Gastroesophageal sphincter (tissue), 4 donors: ENCODE measurements around the gene TIMM22. TPM values are rescaled to one million over a fixed set of nuclear protein-coding genes. Genes with fewer than 3 reads are reported as not detected.
A peak's percentile ranks its signal among the peaks of the same experiment; 100 is the strongest.

Experiments
- ATAC-seq: fragments of 150-250 bp; one replicate; pipeline ENCODE4 v1.9.1; 2016; ENCODE audit warnings: mild to moderate bottlenecking, moderate library complexity
- H3K27ac ChIP-seq, 4 donors: fragments of 200-600 bp; sonication (generic) in 3 of 4; 1 replicate in 3 of 4; 2 replicates in 1 of 4; pipeline ENCODE4 v1.5.1; 2016 to 2019
- H3K27me3 ChIP-seq: fragments of 200-600 bp; sonication (generic); one replicate; pipeline ENCODE4 v1.5.1; 2019
- H3K36me3 ChIP-seq, 2 donors: fragments of 200-600 bp; sonication (generic); one replicate each; pipeline ENCODE4 v1.5.1; 2019; ENCODE audit warnings: control low read depth in 1 of 2
- H3K4me1 ChIP-seq, 3 donors: fragments of 200-600 bp; sonication (generic); 1 replicate in 2 of 3; 2 replicates in 1 of 3; pipeline ENCODE4 v1.5.1; 2016 to 2019; ENCODE audit warnings: control low read depth in 2 of 3
- H3K4me3 ChIP-seq, 2 donors: fragments of 200-600 bp; sonication (generic); one replicate each; pipeline ENCODE4 v1.5.1; 2019; ENCODE audit warnings: mild to moderate bottlenecking in 1 of 2, moderate library complexity in 1 of 2
- H3K9me3 ChIP-seq, 3 donors: fragments of 200-600 bp; sonication (generic); one replicate each; pipeline ENCODE4 v1.5.1; 2017 to 2019; ENCODE audit warnings: control low read depth in 2 of 3
- EP300 ChIP-seq: sonication (generic); formaldehyde crosslinking; IDR thresholded peaks from one replicate; pipeline ENCODE4 v1.6.1; 2017; ENCODE audit warnings: antibody characterized with exemption, mild to moderate bottlenecking
- POLR2A ChIP-seq, 2 donors: fragments of 450-650 bp; IDR thresholded peaks; one replicate each; pipeline ENCODE4 v1.6.1; 2017; ENCODE audit warnings: antibody characterized with exemption in 2 of 2, mild to moderate bottlenecking in 2 of 2, moderate library complexity in 1 of 2
- POLR2AphosphoS5 ChIP-seq: sonication (generic); formaldehyde crosslinking; IDR thresholded peaks from one replicate; pipeline ENCODE4 v1.6.1; 2017; ENCODE audit warnings: antibody characterized with exemption
- WGBS, 2 donors: methylation state at CpG; one replicate each; pipeline ENCODE4 v1.1.5; 2018; ENCODE audit warnings: low coverage in 1 of 2; 5-methylcytosine and 5-hydroxymethylcytosine counted together
- small RNA-seq, 4 donors: library from RNA; depleted of rRNA; stranded (forward); fragments of <200 nt; gene quantifications; one replicate each; pipeline ENCODE3, GENCODE V24; 2016
- total RNA-seq, 4 donors: library from RNA; depleted of rRNA; stranded (reverse); fragments of >200 nt; gene quantifications; one replicate each; pipeline ENCODE4 v1.1.0, GENCODE V29; 2016
- TF ChIP-seq, protein P1 (sequence below), 4 experiments: fragments of 200-600 bp in 2 of 4; fragments of 450-650 bp in 2 of 4; sonication (generic) in 1 of 4; IDR thresholded peaks; one replicate each; pipeline ENCODE4 v1.5.1; 2017 to 2019; ENCODE audit warnings: antibody characterized with exemption in 4 of 4, mild to moderate bottlenecking in 2 of 4, moderate library complexity in 2 of 4

The TIMM22 gene
- total RNA-seq, 4 donors from 2014 or later = 13.7 to 20.9 (median 16.0) TPM

DNA sequence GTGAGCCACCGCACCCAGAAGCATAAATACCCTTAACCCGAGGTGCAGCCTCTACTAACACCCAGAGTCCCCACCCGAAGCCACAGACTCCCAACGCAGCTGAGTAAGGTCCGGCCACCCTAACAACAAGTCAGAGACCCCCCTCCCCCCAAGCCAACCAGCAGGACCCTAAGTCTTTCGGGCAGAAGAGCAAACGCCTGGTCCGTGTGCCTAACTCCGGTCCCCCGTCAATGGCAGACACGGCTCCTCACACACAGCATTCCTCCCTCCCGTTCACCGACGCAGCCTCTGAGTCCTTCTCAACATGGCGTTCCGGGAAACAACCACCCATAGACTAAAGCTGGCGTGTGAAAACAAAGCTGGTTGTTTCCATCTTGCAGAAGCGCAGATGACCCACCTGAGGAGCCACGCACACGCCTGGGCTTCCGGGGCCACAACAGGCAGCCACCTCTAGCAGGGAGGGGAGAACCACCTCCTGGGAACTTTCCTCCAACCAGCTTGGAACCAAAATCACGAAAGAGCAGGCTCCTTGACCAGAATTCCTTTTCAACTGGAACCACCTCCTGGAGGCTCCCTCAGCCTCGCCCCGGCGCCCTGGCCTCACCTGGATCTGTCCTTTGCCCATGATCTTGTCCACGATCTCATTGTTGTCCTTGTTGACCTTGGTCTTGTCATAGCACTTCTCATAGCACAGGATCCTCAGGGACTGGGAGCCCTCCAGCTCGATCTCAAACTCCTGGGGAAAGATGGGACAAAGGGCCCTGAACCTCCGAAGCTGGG, 52.7 kb downstream of the TIMM22 start:
- Histone ChIP-seq H3K27ac (peak overlapping the region in 3 of 4 donors; percentile 74 to 93 (median 85)), H3K9me3 (no peaks in the 10 kb centered on the region), H3K27me3 (no peaks in the 10 kb centered on the region), H3K4me3 (no peak overlapping the region), H3K4me1 (peaks cover 3 to 71% (median 15%) of the 10 kb centered on the region in 3 donors), H3K36me3 (peaks cover 0 to 40% of the 10 kb centered on the region in 2 donors)
- ATAC-seq = no peak
- WGBS, 2 donors = 92% methylated on average over 10 to 15 of the region's 28 CpGs
- TF ChIP-seq POLR2AphosphoS5 (no peak), POLR2A (IDR thresholded peaks at IDR 0.05) (no peak), EP300 (no peak)
- TF ChIP-seq, protein P1, sequence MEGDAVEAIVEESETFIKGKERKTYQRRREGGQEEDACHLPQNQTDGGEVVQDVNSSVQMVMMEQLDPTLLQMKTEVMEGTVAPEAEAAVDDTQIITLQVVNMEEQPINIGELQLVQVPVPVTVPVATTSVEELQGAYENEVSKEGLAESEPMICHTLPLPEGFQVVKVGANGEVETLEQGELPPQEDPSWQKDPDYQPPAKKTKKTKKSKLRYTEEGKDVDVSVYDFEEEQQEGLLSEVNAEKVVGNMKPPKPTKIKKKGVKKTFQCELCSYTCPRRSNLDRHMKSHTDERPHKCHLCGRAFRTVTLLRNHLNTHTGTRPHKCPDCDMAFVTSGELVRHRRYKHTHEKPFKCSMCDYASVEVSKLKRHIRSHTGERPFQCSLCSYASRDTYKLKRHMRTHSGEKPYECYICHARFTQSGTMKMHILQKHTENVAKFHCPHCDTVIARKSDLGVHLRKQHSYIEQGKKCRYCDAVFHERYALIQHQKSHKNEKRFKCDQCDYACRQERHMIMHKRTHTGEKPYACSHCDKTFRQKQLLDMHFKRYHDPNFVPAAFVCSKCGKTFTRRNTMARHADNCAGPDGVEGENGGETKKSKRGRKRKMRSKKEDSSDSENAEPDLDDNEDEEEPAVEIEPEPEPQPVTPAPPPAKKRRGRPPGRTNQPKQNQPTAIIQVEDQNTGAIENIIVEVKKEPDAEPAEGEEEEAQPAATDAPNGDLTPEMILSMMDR (IDR thresholded peaks at IDR 0.05) = no peak

DNA sequence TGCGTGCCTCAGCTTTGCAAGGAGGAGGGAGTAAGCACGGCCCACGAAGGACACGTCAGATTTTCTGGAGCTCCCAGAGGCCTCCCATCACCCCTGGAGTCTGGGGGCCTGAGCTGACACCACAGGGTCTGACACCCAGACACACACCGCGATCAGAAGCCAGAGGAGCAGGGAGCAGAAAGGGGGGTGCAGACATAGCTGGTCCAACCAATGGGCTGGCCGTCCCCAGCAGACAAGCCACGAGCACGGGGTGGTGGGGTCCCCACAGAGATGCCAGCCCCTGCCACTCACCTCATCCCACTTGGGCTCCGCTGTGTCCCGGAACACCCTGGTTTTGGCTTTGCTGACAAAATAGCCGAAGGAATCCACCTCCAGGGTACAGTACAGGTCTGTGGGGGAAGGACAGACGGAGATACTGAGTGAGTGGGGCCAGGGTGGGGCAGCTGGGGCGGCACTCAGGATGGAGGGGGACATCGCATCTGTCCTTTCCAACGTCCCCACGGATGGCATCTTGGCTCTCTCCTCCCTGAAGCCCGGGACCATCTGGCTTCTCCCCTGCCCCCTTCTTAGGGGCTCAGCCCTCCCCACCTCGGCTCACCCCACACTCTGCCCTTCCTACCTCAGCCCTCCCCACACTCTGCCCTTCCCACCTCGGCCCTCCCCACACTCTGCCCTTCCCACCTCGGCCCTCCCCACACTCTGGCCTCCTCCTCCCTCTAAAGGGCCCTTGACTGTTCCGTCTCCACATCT, 53.5 kb downstream of the TIMM22 start:
- no peak for ATAC-seq
- TF ChIP-seq, protein P1 (IDR thresholded peaks at IDR 0.05) = no peak
- TF ChIP-seq POLR2A (IDR thresholded peaks at IDR 0.05) = no peak
- TF ChIP-seq POLR2AphosphoS5 = no peak
- TF ChIP-seq EP300 = no peak

DNA sequence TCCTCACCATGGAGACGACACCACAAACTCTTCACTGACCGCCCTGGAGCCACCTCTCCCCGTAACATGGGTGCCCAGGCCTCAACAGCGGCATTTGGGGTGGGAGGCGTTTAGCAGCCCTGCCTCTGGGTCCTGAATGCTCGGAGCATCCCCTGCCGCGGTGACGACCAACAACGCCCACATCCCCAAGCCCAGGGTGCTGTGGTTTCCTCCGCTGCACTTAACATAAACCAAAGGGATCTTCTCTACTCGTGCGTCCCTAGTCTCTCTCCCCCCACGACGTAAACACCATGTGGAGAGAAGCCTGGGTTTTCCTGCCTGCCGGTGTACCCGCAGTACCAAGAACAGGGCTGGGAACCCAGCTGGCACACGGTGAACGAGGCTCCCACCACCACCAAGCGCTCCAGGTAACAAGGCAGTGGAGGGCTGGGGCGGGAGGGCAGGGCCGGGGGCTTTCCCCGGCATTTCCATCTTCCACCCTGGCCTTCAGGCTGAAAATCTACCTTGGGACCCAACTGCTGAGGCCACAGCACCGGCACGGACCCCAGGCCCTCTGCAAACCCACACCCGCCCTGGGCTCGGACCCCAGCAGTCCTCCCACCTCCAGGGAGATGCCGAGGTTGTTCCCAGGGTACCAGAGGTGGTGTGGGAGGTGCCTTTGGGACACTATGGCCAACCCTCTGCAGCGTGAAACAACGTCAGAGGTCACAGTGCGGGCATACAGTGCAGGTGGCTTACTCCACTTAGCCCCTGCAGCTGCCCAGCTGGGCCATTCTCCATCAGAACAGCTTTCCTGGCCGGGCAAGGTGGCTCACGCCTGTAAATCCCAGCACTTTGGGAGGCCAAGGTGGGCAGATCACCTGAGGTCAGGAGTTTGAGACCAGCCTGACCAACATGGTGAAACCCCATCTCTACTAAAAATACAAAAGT, 54.3 kb downstream of the TIMM22 start:
- WGBS, 2 donors = 66% methylated on average over 5 of the region's 33 CpGs; no CpG with 5 or more reads in 1 of the 2 donors
- Histone ChIP-seq H3K4me3 (no peak overlapping the region), H3K36me3 (peaks cover 0 to 49% of the 10 kb centered on the region in 2 donors), H3K4me1 (peaks cover 3 to 62% (median 15%) of the 10 kb centered on the region in 3 donors), H3K9me3 (no peaks in the 10 kb centered on the region), H3K27ac (peak overlapping the region; percentile 10 to 93 (median 80)), H3K27me3 (no peaks in the 10 kb centered on the region)
- no peak for ATAC-seq
- no peak for TF ChIP-seq EP300
- TF ChIP-seq, protein P1 (IDR thresholded peaks at IDR 0.05) = no peak
- TF ChIP-seq POLR2AphosphoS5 = no peak
- TF ChIP-seq POLR2A (IDR thresholded peaks at IDR 0.05) = no peak

More for the DNA sequence above, 53.5 kb downstream of the TIMM22 start:
- Histone ChIP-seq H3K36me3 (peaks cover 0 to 45% of the 10 kb centered on the region in 2 donors), H3K27me3 (no peaks in the 10 kb centered on the region), H3K4me1 (peaks cover 3 to 63% (median 15%) of the 10 kb centered on the region in 3 donors), H3K27ac (peak overlapping the region; percentile 10 to 93 (median 80)), H3K4me3 (no peak overlapping the region), H3K9me3 (no peaks in the 10 kb centered on the region)
- WGBS, 2 donors = 63 to 71% methylated on average over 6 to 7 of the region's 22 CpGs

Small RNA genes within 50 kb of the gene (small RNA-seq; reads per million reads assigned to genes)
- gene MIR3183 = 0 to 0.25 (median 0.06) reads per million in 4 donors

Other genes starting within 250 kb of the TIMM22 start
- 10 to 100 TPM; 13.9 to 21.6 (median 17.9) TPM for gene GEMIN4, start 244.9 kb upstream of the TIMM22 start, total RNA-seq
- 100 to 1,000 TPM in 2 of 4 donors, 10 to 100 TPM in 2; 52.5 to 119 (median 99.3) TPM for gene GLOD4, start 214.8 kb upstream of the TIMM22 start, total RNA-seq
- 10 to 100 TPM; 20.5 to 33.9 (median 27.8) TPM for gene MRM3, start 214.8 kb upstream of the TIMM22 start, total RNA-seq
- 100 to 1,000 TPM in 1 of 4 donors, 10 to 100 TPM in 3; 39.6 to 103 (median 59.1) TPM for gene NXN, start 17.4 kb upstream of the TIMM22 start, total RNA-seq
- 100 to 1,000 TPM in 3 of 4 donors, 10 to 100 TPM in 1; 62.6 to 147 (median 114) TPM for gene ABR, start 182.9 kb downstream of the TIMM22 start, total RNA-seq